T-helper 2 cell treated with Interferon-gamma antibody and Interleukin-4, amounts not matched to agents 5 μg/mL and 100 μg/mL, for 36 hours (primary cell): ENCODE results near the gene ASTN2.

Experiments used
- DNase-seq: peaks from one replicate; pipeline ENCODE4 v3.0.0; 2021; ENCODE audit warnings: low spot score
- H3K27ac Mint-ChIP-seq: one replicate; pipeline ENCODE4 v1.8.0; 2021; ENCODE audit warnings: mild to moderate bottlenecking, mixed read lengths
- H3K27me3 Mint-ChIP-seq: one replicate; pipeline ENCODE4 v1.8.0; 2021; ENCODE audit warnings: low read depth, mixed read lengths
- H3K36me3 Mint-ChIP-seq: one replicate; pipeline ENCODE4 v1.8.0; 2021; ENCODE audit warnings: low read depth, mixed read lengths
- H3K4me1 Mint-ChIP-seq: one replicate; pipeline ENCODE4 v1.8.0; 2021; ENCODE audit warnings: low read depth, mixed read lengths
- H3K4me3 Mint-ChIP-seq: one replicate; pipeline ENCODE4 v1.8.0; 2022; ENCODE audit warnings: mild to moderate bottlenecking, moderate library complexity, mixed read lengths
- H3K9me3 Mint-ChIP-seq: one replicate; pipeline ENCODE4 v1.8.0; 2021; ENCODE audit warnings: mixed read lengths

The ASTN2 gene

DNA sequence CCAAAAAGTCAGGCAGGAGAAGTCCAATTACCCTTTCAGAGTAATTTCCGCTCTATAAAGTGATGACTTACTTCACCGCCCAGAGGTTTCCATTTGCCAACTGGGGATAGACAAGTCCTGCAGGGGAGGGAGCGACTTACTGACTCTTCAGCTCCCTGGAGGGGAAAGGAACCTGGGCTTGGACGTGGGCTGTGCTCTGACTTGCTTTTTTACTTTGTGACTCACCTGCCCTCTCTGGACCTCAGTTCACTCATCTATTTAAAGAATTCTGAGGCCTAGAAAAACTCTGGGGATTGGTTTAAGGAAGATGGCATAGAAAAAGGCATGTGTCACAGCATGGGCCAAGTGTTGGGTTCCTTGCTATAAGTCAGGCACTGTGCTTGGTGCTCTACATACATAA is 908.2 kb downstream of the ASTN2 start:
- H3K36me3 Mint-ChIP-seq, result no peaks in the 10 kb centered on the region
- H3K4me1 Mint-ChIP-seq, result no peaks in the 10 kb centered on the region
- H3K4me3 Mint-ChIP-seq, result no peak overlapping the region
- H3K27ac Mint-ChIP-seq, result no peak overlapping the region
- H3K27me3 Mint-ChIP-seq, result no peaks in the 10 kb centered on the region
- peaks cover 5% of the 10 kb centered on the region for H3K9me3 Mint-ChIP-seq
- no peak for DNase-seq

DNA sequence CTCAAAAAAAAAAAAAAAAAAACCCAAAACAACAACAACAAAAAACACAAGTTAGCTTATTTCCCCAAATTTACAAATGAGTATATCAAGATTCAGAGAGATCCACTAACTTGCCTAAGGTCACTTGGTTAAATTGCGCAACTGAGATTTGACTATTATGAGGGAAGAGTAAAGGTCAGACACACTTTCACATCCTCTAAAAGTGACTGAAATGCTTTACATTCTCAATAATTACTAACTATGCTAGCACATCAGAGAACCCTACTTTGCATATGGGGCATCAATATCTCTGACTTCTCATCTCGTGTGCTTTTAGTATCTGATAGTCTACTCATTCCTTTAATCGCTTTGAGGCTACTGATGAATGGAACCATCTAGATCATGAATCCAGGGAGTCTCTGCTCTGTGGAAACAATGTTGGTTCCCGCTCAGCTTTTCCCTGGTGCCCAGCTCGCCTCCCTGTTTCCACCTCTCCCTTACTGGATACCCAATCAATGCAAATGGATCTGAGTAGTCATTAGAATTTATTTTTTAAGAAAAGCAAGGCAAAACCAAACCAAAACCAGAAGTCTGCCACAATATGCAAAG is 909.9 kb downstream of the ASTN2 start:
- Mint-ChIP-seq H3K4me1 (no peaks in the 10 kb centered on the region), H3K4me3 (no peak overlapping the region), H3K27ac (no peak overlapping the region), H3K27me3 (no peaks in the 10 kb centered on the region), H3K9me3 (peaks cover 2% of the 10 kb centered on the region), H3K36me3 (no peaks in the 10 kb centered on the region)
- DNase-seq, result no peak

DNA sequence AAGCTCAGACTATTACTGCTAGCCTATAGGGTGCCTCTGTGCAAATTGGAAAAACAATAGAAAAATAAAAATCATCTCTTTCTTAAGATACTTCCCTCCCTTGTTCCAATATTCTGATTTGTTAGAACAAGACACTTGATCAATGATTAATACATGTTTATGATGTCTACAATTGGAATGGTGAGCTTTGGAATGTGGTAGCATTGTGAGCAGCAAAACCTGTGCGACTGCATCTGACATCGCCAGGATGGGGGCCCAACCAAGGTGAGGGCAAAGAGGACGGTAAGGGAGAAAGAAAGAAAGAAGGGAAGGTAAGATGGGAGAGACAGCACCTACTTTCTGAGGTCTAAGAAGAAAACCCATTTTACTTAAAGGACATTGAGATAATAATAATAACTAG is 910.8 kb downstream of the ASTN2 start:
- H3K27ac Mint-ChIP-seq, result no peak overlapping the region
- H3K4me3 Mint-ChIP-seq, result no peak overlapping the region
- H3K4me1 Mint-ChIP-seq, result no peaks in the 10 kb centered on the region
- H3K27me3 Mint-ChIP-seq, result no peaks in the 10 kb centered on the region
- H3K9me3 Mint-ChIP-seq, result no peaks in the 10 kb centered on the region
- no peak for DNase-seq
- no peaks in the 10 kb centered on the region for H3K36me3 Mint-ChIP-seq

DNA sequence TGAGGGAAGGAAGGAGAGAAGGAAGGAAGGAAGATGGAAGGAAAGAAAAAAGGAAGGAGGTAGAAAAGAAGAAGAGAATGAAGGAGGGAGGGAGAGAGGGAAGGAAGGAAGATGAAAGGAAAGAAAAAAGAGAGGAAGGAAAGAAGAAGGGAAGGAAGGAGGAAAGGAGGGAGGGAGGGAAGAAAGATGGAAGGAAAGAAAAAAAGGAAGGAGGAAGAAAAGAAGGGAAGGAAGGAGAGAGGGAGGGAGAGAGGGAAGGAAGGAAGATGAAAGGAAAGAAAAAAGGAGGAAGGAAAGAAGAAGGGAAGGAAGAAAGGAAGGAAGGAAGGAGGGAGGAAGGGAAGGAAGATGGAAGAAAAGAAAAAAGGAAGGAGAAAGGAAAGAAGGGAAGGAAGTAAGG is 912.1 kb downstream of the ASTN2 start:
- Mint-ChIP-seq H3K27ac (no peak overlapping the region), H3K4me3 (no peak overlapping the region), H3K36me3 (no peaks in the 10 kb centered on the region), H3K27me3 (no peaks in the 10 kb centered on the region), H3K4me1 (no peaks in the 10 kb centered on the region), H3K9me3 (no peaks in the 10 kb centered on the region)
- DNase-seq, result no peak

DNA sequence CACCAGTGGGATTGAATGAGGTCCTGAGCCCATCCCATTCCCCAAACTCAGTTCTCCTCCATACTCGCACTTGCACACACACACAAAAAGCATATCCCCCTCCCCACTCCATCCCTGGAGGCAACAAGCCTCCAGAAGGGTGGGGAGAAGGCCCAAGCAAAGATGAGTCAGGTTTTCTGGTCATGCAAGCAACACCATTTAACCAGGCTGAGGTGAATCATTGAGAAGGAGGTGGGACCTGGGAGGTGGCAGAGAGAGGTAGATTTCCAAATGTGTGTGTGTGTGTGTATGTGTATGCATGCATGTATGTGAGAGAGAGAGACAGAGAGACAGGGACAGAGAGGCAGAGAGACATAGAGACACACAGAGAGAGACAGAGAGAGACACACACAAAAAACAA is 913.0 kb downstream of the ASTN2 start:
- Mint-ChIP-seq H3K4me1 (no peaks in the 10 kb centered on the region), H3K27ac (no peak overlapping the region), H3K27me3 (no peaks in the 10 kb centered on the region), H3K9me3 (no peaks in the 10 kb centered on the region), H3K4me3 (no peak overlapping the region), H3K36me3 (no peaks in the 10 kb centered on the region)
- no peak for DNase-seq

DNA sequence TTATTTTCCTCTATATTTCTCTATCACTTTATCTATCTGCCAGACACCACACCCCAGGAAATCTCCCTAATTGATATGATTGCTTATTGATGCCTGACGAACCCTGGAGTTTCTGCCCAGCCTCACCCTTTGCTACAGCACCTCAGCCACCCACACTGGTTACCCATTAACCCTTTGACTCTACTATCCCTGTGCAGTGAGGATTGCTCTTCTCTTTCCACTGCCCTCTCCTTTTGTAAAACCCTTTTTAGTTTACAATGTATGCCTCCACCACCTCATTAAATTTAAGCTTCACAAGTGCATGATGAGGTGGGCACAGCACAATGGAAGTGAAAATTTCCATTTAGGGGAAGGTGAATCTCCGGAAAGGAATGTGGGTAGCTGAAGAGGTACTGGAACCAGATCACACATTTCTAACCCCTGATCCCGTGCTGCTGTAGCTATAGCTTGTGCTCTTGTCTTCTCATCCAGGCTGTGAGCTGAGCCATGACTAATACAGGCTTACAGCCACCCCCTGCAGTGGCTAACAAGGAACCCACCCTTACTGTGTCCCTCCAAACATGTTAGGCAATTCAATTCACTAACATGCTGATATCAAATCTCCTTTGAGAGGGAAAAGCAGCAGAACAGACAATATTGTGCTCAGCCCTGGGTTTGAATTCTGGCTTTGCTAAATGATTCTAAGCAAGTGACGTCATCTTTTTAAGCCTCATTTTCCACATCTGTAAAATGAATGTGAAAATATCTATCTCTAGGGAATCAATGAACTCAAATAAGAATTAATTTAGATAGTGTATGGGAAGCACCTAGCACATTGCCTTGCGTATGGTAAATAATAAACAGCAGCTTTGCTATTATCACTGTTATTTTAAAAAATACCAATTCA is 914.6 kb downstream of the ASTN2 start:
- H3K4me1 Mint-ChIP-seq, result no peaks in the 10 kb centered on the region
- no peak for DNase-seq
- H3K27ac Mint-ChIP-seq, result no peak overlapping the region
- H3K36me3 Mint-ChIP-seq, result no peaks in the 10 kb centered on the region
- no peaks in the 10 kb centered on the region for H3K9me3 Mint-ChIP-seq
- no peaks in the 10 kb centered on the region for H3K27me3 Mint-ChIP-seq
- no peak overlapping the region for H3K4me3 Mint-ChIP-seq

DNA sequence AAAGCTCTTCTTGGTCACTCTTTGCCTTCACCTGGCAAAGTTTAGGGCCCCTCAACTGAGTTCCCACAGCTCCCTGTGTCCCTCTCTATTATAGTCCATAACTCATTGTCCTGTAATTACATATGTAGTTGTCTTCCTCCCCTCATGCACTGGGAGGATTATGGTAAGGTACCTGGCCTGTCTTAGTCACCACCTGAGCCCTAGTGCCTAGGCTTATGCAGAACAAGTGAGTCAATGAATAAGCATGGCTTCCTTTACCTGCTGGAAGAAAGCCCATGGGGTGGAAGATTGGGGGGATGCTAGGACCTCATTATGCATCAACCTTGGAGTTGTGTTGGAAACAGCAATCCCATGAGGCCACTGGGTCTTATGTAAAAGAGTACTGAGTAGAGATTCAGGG is 915.4 kb downstream of the ASTN2 start:
- Mint-ChIP-seq H3K4me1 (no peaks in the 10 kb centered on the region), H3K9me3 (no peaks in the 10 kb centered on the region), H3K27me3 (no peaks in the 10 kb centered on the region), H3K4me3 (no peak overlapping the region), H3K27ac (no peak overlapping the region), H3K36me3 (no peaks in the 10 kb centered on the region)
- DNase-seq, result no peak

DNA sequence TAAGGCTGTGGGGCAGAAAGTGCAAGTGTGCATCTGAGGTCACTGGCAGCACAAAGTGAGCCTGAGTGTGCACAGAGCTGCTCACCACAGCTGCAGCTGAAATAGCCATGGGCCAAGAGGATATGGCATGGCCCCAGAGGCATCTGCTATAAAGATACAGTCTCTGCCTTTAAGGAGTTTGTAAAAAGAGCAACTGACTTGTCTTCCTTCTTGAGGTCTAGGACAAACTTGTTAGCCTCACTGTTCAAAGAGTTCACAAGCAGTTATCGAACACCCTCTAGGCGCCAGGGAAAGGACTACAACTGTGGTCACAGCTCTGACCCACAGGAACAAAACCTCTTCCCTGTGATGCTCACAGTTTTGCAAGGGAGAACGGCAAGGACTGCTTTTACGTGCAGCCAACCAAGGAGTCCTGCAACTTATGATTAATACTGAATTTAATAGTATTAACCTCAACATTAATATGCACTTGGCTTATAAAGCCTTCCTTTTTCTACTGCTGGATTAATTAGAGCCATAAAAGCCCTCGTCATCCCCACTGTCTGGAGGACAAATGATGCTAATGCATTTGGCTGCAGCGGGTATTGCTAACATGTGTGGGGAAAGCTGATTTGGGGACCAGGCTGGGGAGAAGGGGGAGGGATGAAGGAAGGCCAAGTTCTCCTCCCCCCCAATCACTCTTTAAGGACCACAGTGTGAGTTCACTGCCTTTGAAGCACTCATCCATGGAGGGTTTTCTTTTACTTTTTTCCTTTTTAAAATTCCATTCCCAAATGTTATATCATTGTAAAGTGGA is 917.6 kb downstream of the ASTN2 start:
- no peaks in the 10 kb centered on the region for H3K36me3 Mint-ChIP-seq
- no peaks in the 10 kb centered on the region for H3K9me3 Mint-ChIP-seq
- no peak overlapping the region for H3K27ac Mint-ChIP-seq
- no peaks in the 10 kb centered on the region for H3K27me3 Mint-ChIP-seq
- DNase-seq, result no peak
- no peaks in the 10 kb centered on the region for H3K4me1 Mint-ChIP-seq
- H3K4me3 Mint-ChIP-seq, result no peak overlapping the region

DNA sequence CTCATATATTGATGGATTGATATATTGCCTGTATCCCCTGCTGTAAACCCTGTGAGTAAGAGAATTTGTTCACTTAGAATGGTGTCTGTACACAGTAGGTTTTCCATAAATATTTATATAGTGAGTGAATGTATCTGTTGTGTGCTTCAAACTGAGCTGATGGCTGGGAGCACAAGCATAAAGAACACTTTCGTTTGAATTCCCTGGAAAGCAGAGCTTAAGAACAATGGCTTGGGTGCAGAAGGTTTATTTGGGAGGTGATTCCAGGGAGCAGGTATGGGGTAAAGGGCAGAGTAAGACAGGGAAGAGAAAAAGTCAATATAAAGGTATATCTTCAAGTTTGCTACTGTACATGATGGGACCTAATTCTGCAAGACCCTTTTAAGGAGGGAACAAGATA is 918.7 kb downstream of the ASTN2 start:
- no peak overlapping the region for H3K27ac Mint-ChIP-seq
- no peaks in the 10 kb centered on the region for H3K36me3 Mint-ChIP-seq
- no peak for DNase-seq
- H3K27me3 Mint-ChIP-seq, result no peaks in the 10 kb centered on the region
- H3K9me3 Mint-ChIP-seq, result no peaks in the 10 kb centered on the region
- no peak overlapping the region for H3K4me3 Mint-ChIP-seq
- no peaks in the 10 kb centered on the region for H3K4me1 Mint-ChIP-seq

DNA sequence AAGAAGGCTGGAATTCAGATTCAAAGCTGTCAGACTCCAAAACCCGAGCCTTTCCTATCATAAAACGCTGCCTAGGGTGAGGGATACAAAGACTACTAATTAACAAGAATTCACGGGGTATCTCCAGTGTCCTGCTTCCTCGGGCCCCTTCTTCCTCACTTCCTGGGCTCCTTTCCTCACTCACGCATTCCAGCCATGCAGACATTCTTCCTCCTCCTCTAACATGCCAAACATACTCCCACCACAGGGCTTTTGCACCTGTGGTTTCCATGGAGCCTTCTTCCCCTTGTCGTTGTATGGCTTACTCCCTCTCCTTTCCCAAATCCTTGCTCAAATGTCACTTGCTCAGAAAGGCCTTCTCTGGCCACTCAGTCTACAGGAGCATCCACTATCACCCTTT is 919.1 kb downstream of the ASTN2 start:
- H3K4me1 Mint-ChIP-seq, result no peaks in the 10 kb centered on the region

DNA sequence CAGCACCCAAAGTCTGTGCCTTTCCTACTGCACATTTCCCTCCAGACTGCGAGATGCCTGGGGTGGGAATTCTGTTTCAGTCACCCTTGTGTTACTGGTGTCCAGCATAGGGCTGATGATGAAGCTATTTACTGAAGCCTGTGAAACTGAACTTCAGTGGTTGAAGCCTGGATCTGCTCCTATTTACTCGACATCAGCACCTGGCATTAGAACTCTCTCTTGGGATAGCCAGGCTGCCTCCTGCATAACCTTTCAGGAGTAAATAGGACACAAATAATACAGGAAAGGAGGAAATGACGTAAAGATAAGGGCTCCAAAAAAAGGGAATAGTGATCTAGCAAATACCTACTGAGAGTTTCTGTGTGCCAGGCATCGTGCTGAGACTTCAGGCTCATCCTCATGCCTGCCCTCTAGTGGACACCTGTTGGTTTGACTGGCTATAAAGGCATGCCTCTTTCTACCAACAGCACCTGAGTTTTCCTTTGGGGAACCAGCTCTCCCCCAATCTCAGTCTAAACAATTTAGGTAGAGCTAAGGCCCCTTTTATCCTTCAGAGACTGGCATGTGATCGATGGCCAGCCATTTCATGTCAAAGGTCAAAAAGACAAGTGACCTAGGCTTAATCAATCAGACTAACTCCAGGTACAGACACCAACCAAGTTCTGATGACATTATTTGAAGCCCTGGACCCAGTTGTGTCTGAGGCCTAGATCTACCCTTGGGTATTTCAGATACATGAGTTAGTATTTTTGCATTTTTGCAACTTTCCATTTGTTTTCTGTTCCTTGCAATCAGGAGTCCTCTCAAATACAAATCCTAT is 919.8 kb downstream of the ASTN2 start:
- DNase-seq, result no peak
- no peak overlapping the region for H3K4me3 Mint-ChIP-seq
- H3K36me3 Mint-ChIP-seq, result no peaks in the 10 kb centered on the region

More for the DNA sequence above, 919.1 kb downstream of the ASTN2 start:
- Mint-ChIP-seq H3K4me3 (no peak overlapping the region), H3K36me3 (no peaks in the 10 kb centered on the region), H3K27ac (no peak overlapping the region), H3K27me3 (no peaks in the 10 kb centered on the region), H3K9me3 (no peaks in the 10 kb centered on the region)
- DNase-seq, result no peak

DNA sequence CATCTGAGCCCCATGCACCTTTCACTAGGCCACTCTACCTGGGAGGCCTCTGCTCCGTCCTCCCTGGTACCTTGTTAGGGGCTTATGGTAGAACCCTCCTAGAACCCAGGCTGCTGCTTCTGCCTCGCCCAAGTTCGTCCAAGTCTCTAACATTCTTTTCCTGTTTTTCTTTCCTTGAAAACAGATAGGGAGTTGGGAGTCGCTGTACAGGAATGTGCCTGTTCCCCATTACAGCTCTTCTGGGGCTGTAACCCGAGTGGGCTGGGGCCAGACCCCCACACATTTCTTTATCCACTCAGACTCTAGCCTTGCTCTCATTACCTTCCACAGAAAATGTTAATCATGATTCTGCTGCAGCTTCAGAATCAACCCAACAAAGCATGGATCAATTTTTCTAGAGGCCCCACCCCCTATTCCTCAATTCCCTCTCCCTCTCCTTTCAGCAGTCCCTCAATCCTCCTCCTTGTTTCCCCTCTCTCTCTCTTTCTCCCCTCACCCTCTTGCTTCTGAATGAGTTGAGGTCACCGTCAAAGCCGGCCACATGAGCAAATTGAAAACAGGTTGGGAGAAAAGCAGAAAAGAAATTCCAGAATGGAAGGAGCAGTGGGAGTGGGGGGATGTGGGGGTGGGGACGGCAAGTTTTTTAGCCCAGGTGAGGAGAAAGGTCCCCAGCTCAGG is 921.5 kb downstream of the ASTN2 start:
- Mint-ChIP-seq H3K27me3 (no peaks in the 10 kb centered on the region), H3K9me3 (no peaks in the 10 kb centered on the region), H3K4me1 (no peaks in the 10 kb centered on the region), H3K27ac (no peak overlapping the region), H3K4me3 (no peak overlapping the region), H3K36me3 (no peaks in the 10 kb centered on the region)
- DNase-seq, result no peak

More for the DNA sequence above, 919.8 kb downstream of the ASTN2 start:
- H3K9me3 Mint-ChIP-seq, result no peaks in the 10 kb centered on the region
- H3K27me3 Mint-ChIP-seq, result no peaks in the 10 kb centered on the region
- H3K4me1 Mint-ChIP-seq, result no peaks in the 10 kb centered on the region
- no peak overlapping the region for H3K27ac Mint-ChIP-seq

DNA sequence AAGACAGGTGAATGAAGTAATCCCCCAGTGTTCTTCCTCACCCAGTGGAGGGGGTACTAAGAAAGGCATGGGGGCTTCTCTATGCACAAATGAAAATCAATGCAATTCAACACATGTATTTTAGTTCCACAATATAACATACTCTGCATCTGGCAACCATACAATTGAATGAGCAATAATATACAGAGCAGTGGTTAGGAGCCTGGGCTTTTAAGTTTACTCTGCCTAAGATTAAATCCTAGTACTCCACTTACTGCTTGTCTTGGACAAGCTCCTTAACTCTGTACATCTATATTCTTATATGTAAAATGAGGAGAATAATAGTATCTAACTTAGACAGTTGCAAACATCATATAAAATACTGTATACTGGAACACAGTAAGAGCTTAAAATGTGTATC is 923.2 kb downstream of the ASTN2 start:
- no peak for DNase-seq
- Mint-ChIP-seq H3K27me3 (no peaks in the 10 kb centered on the region), H3K4me1 (no peaks in the 10 kb centered on the region), H3K36me3 (no peaks in the 10 kb centered on the region), H3K9me3 (no peaks in the 10 kb centered on the region), H3K4me3 (no peak overlapping the region), H3K27ac (no peak overlapping the region)
